SK-N-SH treated with all-trans-retinoic acid at 6 μM for 48 hours (cell line): ENCODE results near the gene TMEM9.

Experiments
- ATAC-seq: fragments of 200-7000 bp; cut with Tn5 transposase; 3 replicates; pipeline ENCODE4 v1.9.1; 2020; ENCODE audit warnings: mild to moderate bottlenecking, moderate library complexity
- ARNTL ChIP-seq: fragments of 450-650 bp; formaldehyde crosslinking; IDR thresholded peaks from 2 replicates; pipeline ENCODE4 v1.5.0; 2020; ENCODE audit warnings: low read depth, mild to moderate bottlenecking, moderate library complexity, borderline replicate concordance
- CREB5 ChIP-seq: fragments of 250-450 bp; sonication (Bioruptor Pico); IDR thresholded peaks from 2 replicates; pipeline ENCODE4 v1.5.1; 2020; ENCODE audit warnings: low read depth, mild to moderate bottlenecking, moderate library complexity
- CSDC2 ChIP-seq: fragments of 250-450 bp; sonication (Bioruptor Pico); IDR thresholded peaks from 2 replicates; pipeline ENCODE4 v1.5.0; 2020; ENCODE audit warnings: mild to moderate bottlenecking, moderate library complexity
- CSRNP3 ChIP-seq: fragments of 250-450 bp; sonication (Bioruptor Pico); IDR thresholded peaks from 2 replicates; pipeline ENCODE4 v1.5.1; 2021; ENCODE audit warnings: mild to moderate bottlenecking, moderate library complexity
- ESRRG ChIP-seq: fragments of 250-450 bp; sonication (Bioruptor Pico); IDR thresholded peaks from 2 replicates; pipeline ENCODE4 v1.6.1; 2021; ENCODE audit warnings: mild to moderate bottlenecking
- GLIS3 ChIP-seq: fragments of 250-450 bp; sonication (Bioruptor Pico); IDR thresholded peaks from 2 replicates; pipeline ENCODE4 v1.5.0; 2020; ENCODE audit warnings: mild to moderate bottlenecking, moderate library complexity
- RARB ChIP-seq: fragments of 250-450 bp; sonication (Bioruptor Pico); IDR thresholded peaks from 2 replicates; pipeline ENCODE4 v1.8.0; 2021; ENCODE audit warnings: mild to moderate bottlenecking, moderate library complexity
- SNAI2 ChIP-seq: fragments of 250-450 bp; sonication (Bioruptor Pico); IDR thresholded peaks from 2 replicates; pipeline ENCODE4 v1.5.0; 2020; ENCODE audit warnings: mild to moderate bottlenecking, moderate library complexity
- TOX ChIP-seq: fragments of 250-450 bp; sonication (Bioruptor Pico); IDR thresholded peaks from 2 replicates; pipeline ENCODE4 v1.8.0; 2021; ENCODE audit warnings: mild to moderate bottlenecking, moderate library complexity, borderline replicate concordance
- TSHZ2 ChIP-seq: fragments of 250-450 bp; sonication (Bioruptor Pico); IDR thresholded peaks from 2 replicates; pipeline ENCODE4 v1.5.0; 2020; ENCODE audit warnings: mild to moderate bottlenecking, moderate library complexity
- ZC3H10 ChIP-seq: fragments of 250-450 bp; sonication (Bioruptor Pico); IDR thresholded peaks from 2 replicates; pipeline ENCODE4 v1.5.1; 2021; ENCODE audit warnings: mild to moderate bottlenecking, moderate library complexity
- ZFP3 ChIP-seq: fragments of 250-450 bp; sonication (Bioruptor Pico); IDR thresholded peaks from 2 replicates; pipeline ENCODE4 v1.5.0; 2020; ENCODE audit warnings: mild to moderate bottlenecking, moderate library complexity
- ZFP30 ChIP-seq: fragments of 450-650 bp; formaldehyde crosslinking; IDR thresholded peaks from 2 replicates; pipeline ENCODE4 v1.5.0; 2022; ENCODE audit warnings: mild to moderate bottlenecking, moderate library complexity
- ZNF565 ChIP-seq: fragments of 450-650 bp; formaldehyde crosslinking; conservative IDR thresholded peaks from 2 replicates; pipeline ENCODE4 v1.5.0; 2020; ENCODE audit warnings: low read depth, mild to moderate bottlenecking, moderate library complexity
- ZNF8 ChIP-seq: fragments of 450-650 bp; formaldehyde crosslinking; IDR thresholded peaks from 2 replicates; pipeline ENCODE4 v1.5.0; 2020; ENCODE audit warnings: mild to moderate bottlenecking, moderate library complexity

Gene TMEM9

DNA sequence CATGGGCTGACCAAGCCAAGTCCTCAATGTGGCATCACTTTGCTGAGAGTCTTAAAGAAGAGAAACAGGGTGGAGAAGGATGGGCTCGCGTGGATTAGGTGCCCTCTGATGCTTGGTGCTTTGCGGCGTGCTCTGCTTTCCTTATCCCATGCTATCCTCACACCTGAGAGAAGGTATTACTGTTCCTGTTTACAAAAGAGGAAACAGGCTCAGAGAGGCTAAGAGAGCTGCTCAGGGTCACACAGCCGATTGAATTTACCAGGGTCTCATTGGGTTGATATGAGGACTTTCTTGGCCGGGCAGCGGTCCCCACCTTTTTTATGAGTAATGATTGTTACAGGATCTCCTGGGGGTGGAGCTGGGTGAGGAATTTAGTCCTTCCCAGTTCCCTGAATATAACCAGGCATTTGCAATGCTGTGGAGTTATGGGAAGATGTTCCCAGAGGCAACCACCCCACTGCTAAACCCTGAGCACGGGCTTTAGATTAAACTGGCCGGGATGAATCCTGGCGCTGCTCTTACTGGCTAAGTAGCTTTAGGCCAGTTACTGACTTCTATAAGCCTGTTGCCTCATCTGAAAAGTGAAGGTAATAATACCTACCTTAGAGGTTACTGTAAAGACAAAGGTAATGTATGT lies 31.8 kb downstream of the TMEM9 start:
- TF ChIP-seq ZNF8 (CRISPR knock-in tag), result no peak
- no peak for TF ChIP-seq ARNTL
- TF ChIP-seq ZFP3, result no peak
- no peak for TF ChIP-seq TOX (CRISPR knock-in tag)
- TF ChIP-seq ESRRG (CRISPR knock-in tag), result no peak

DNA sequence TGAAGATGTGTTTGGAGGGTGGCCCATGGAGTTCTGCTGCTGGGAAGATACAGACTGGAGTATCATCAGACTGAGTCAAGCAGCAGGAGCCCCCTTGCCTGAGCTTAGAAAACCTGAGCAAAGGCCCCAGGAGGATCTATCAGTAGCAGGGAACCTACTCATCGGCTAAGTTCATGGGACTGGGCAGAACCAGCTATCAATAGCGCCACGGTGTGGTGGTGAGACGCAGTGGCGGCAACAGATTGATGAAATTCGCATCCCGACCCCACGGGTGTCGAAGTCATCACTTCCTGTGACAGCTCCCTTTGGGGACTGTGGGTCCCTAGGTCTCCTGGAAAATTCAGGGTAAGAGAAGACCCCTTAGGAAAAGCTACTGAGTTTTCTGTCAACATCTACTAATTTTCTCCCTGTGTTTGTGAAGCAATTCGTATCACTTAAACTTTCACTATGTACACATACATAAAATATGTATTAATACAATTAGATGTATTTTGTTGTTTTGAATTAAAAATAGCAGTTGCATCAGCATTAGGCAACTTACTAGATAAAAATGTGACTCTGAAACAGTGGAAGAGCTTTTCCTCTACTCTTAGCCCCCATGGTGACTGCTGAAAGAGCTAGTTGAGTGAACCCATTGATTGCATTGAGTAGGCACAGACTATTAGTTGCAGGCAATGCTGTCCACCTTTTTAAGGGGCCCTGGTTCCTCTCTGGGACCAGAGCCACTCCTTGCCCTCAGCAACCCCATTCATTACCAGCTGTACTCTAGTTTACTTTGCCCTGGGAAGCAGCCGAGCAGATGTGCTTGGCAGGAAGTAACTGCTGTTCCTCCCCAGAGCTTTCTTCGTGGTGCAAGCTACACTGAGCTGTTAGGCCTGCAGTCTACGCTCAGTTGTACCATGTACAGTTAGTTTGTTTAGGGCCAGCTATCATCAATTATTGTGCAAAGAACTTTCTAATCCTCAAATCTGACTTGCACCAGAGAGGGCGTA lies 34.8 kb downstream of the TMEM9 start:
- TF ChIP-seq SNAI2 (CRISPR knock-in tag) (no peak), ARNTL (no peak), CSRNP3 (CRISPR knock-in tag) (no peak), CSDC2 (CRISPR knock-in tag) (no peak), RARB (CRISPR knock-in tag) (no peak), ZNF565 (CRISPR knock-in tag) (no peak), TOX (CRISPR knock-in tag) (no peak), ZNF8 (CRISPR knock-in tag) (no peak), ZC3H10 (CRISPR knock-in tag) (no peak), ZFP30 (CRISPR knock-in tag) (no peak)
- TF ChIP-seq, all 23 proteins: peak for 0
- ATAC-seq, result peak; percentile 34; the same call in 2 of the 3 replicates

More for the DNA sequence above, 31.8 kb downstream of the TMEM9 start:
- no peak for ATAC-seq

- ATAC-seq, result no peak
- TF ChIP-seq CSRNP3 (CRISPR knock-in tag) (no peak), TOX (CRISPR knock-in tag) (no peak), CREB5 (CRISPR knock-in tag) (no peak)
Measured at GRCh38 chr1:201116091-201116490, 38.2 kb downstream of the TMEM9 start.

DNA sequence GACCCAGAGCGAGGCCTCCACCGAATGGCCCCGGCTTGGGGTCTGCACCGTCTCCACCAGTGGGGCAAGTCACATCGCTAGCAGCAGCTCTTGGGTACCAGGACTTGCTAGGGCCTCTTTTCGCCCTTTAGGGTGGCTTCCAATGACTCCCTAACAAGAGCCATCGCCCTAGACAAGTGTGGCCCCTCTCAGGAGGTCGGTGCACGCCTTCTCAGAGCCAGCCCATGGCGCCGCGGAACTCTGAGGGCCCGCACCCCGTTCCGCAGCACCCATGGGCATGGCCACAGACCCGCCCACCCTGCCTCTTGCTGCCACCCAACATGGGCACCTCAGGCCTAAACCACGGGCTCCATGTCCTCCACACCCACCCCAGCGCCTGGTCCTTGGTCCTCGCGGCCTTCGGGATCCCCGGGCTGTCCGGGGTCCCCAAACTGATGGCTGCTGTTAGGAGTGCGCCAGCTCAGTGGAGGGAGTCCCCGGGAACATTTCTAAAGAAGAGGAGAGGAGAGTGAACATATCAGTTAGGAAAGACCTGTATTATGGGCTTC lies 38.8 kb downstream of the TMEM9 start:
- TF ChIP-seq ZFP3 (no peak), GLIS3 (CRISPR knock-in tag) (no peak), ZC3H10 (CRISPR knock-in tag) (no peak), TOX (CRISPR knock-in tag) (no peak), TSHZ2 (CRISPR knock-in tag) (no peak)
- TF ChIP-seq, all 23 proteins: peak for 0
- ATAC-seq, result no peak
